MM.1S (cell line): Measurements from ENCODE around the gene ZNHIT2.

Experiments used
- EZH2phosphoT487 ChIP-seq: fragments of 300-600 bp; sonication (generic); IDR thresholded peaks from 2 replicates; pipeline ENCODE4 v1.6.1; 2018; ENCODE audit warnings: antibody characterized with exemption, low read length
- TF ChIP-seq, protein P1 (sequence below): fragments of 300-600 bp; sonication (generic); IDR thresholded peaks from 2 replicates; pipeline ENCODE4 v1.5.1; 2016; ENCODE audit warnings: antibody characterized with exemption, low read length, mixed read lengths

- TF ChIP-seq EZH2phosphoT487, result no peak
- TF ChIP-seq, protein P1, sequence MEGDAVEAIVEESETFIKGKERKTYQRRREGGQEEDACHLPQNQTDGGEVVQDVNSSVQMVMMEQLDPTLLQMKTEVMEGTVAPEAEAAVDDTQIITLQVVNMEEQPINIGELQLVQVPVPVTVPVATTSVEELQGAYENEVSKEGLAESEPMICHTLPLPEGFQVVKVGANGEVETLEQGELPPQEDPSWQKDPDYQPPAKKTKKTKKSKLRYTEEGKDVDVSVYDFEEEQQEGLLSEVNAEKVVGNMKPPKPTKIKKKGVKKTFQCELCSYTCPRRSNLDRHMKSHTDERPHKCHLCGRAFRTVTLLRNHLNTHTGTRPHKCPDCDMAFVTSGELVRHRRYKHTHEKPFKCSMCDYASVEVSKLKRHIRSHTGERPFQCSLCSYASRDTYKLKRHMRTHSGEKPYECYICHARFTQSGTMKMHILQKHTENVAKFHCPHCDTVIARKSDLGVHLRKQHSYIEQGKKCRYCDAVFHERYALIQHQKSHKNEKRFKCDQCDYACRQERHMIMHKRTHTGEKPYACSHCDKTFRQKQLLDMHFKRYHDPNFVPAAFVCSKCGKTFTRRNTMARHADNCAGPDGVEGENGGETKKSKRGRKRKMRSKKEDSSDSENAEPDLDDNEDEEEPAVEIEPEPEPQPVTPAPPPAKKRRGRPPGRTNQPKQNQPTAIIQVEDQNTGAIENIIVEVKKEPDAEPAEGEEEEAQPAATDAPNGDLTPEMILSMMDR, result no peak
Measured at GRCh38 chr11:65067446-65067845, 50.1 kb downstream of the ZNHIT2 start.
